Large intestine (tissue), 3 donors: ENCODE data around the gene MAML3. TPM values are rescaled to one million over a fixed set of nuclear protein-coding genes. Genes with fewer than 3 reads are reported as not detected.

Source experiments
- DNase-seq, 2 donors: peaks; one replicate each; pipeline versions ENCODE4 v3.0.0 to v3.0.0-alpha.2; 2013
- H3K27ac ChIP-seq: one replicate; pipeline ENCODE4 v1.5.1; 2013; ENCODE audit warnings: low read length
- H3K27me3 ChIP-seq: 2 replicates; pipeline ENCODE4 v1.6.1; 2013; ENCODE audit warnings: low read length; ENCODE audit not compliant: control insufficient read depth, insufficient read depth
- H3K36me3 ChIP-seq: 2 replicates; pipeline ENCODE4 v1.6.1; 2013; ENCODE audit warnings: low read length; ENCODE audit not compliant: control insufficient read depth, insufficient read depth
- H3K4me1 ChIP-seq: one replicate; pipeline ENCODE4 v1.6.1; 2013; ENCODE audit warnings: low read length; ENCODE audit not compliant: control insufficient read depth, insufficient read depth
- H3K4me3 ChIP-seq: one replicate; pipeline ENCODE4 v1.5.1; 2013; ENCODE audit warnings: low read length
- H3K9me3 ChIP-seq: one replicate; pipeline ENCODE4 v1.6.1; 2013; ENCODE audit warnings: mild to moderate bottlenecking, low read depth, low read length, moderate library complexity; ENCODE audit not compliant: control insufficient read depth
- WGBS: methylation state at CpG from one replicate; pipeline ENCODE4 v1.1.5; 2013; ENCODE audit warnings: low lambda C conversion rate; ENCODE audit not compliant: insufficient coverage; 5-methylcytosine and 5-hydroxymethylcytosine counted together
- polyA plus RNA-seq: library from polyadenylated mRNA; unstranded; fragments of 120-200 nt; gene quantifications from one replicate; pipeline ENCODE4 v1.2.1, GENCODE V29; 2013

Gene MAML3
- polyA plus RNA-seq, 1 donor = 10.6 TPM

GRCh38 chr4:139968831-139969230 is 185.2 kb downstream of the MAML3 start:
- Histone ChIP-seq H3K27me3 (no peaks in the 10 kb centered on the region), H3K36me3 (no peaks in the 10 kb centered on the region), H3K9me3 (no peaks in the 10 kb centered on the region), H3K27ac (no peak overlapping the region), H3K4me1 (no peaks in the 10 kb centered on the region), H3K4me3 (no peak overlapping the region)
- no CpG with 5 or more reads among the region's 3 CpGs for WGBS
- no peak for DNase-seq

GRCh38 chr4:139966383-139966782 is 187.6 kb downstream of the MAML3 start:
- Histone ChIP-seq H3K27me3 (no peaks in the 10 kb centered on the region), H3K9me3 (no peaks in the 10 kb centered on the region), H3K4me3 (no peak overlapping the region), H3K4me1 (no peaks in the 10 kb centered on the region), H3K27ac (no peak overlapping the region), H3K36me3 (no peaks in the 10 kb centered on the region)
- DNase-seq = no peak
- WGBS = 80% methylated on average over 1 of the region's 4 CpGs

- H3K36me3 ChIP-seq = no peaks in the 10 kb centered on the region
- H3K9me3 ChIP-seq = no peaks in the 10 kb centered on the region
- DNase-seq = no peak
- no peaks in the 10 kb centered on the region for H3K4me1 ChIP-seq
- WGBS = no CpG with 5 or more reads among the region's 1 CpG
- H3K4me3 ChIP-seq = no peak overlapping the region
- no peaks in the 10 kb centered on the region for H3K27me3 ChIP-seq
- H3K27ac ChIP-seq = no peak overlapping the region
Measured at GRCh38 chr4:139965789-139966188, 188.2 kb downstream of the MAML3 start.

GRCh38 chr4:139963708-139964107 is 190.3 kb downstream of the MAML3 start:
- WGBS = no CpG with 5 or more reads among the region's 1 CpG
- Histone ChIP-seq H3K9me3 (no peaks in the 10 kb centered on the region), H3K27me3 (no peaks in the 10 kb centered on the region), H3K27ac (no peak overlapping the region), H3K4me1 (no peaks in the 10 kb centered on the region), H3K4me3 (no peak overlapping the region), H3K36me3 (no peaks in the 10 kb centered on the region)
- no peak for DNase-seq

GRCh38 chr4:139962130-139962684 is 191.8 kb downstream of the MAML3 start:
- H3K4me1 ChIP-seq = no peaks in the 10 kb centered on the region
- no peak for DNase-seq
- 83% methylated on average over 1 of the region's 2 CpGs for WGBS
- H3K27ac ChIP-seq = no peak overlapping the region
- no peaks in the 10 kb centered on the region for H3K36me3 ChIP-seq
- H3K4me3 ChIP-seq = no peak overlapping the region
- H3K27me3 ChIP-seq = no peaks in the 10 kb centered on the region
- H3K9me3 ChIP-seq = no peaks in the 10 kb centered on the region

- Histone ChIP-seq H3K27ac (no peak overlapping the region), H3K9me3 (no peaks in the 10 kb centered on the region), H3K4me1 (no peaks in the 10 kb centered on the region), H3K27me3 (no peaks in the 10 kb centered on the region), H3K36me3 (no peaks in the 10 kb centered on the region), H3K4me3 (no peak overlapping the region)
- WGBS = 69% methylated on average over 4 of the region's 6 CpGs
- DNase-seq = no peak
Measured at GRCh38 chr4:139961344-139961946, 192.5 kb downstream of the MAML3 start.

- H3K27ac ChIP-seq = no peak overlapping the region
- no peaks in the 10 kb centered on the region for H3K4me1 ChIP-seq
- WGBS = no CpG with 5 or more reads among the region's 4 CpGs
- no peaks in the 10 kb centered on the region for H3K36me3 ChIP-seq
- no peaks in the 10 kb centered on the region for H3K27me3 ChIP-seq
- H3K4me3 ChIP-seq = no peak overlapping the region
- DNase-seq = no peak
- H3K9me3 ChIP-seq = no peaks in the 10 kb centered on the region
Measured at GRCh38 chr4:139959396-139959795, 194.6 kb downstream of the MAML3 start.

GRCh38 chr4:139958739-139959098 is 195.3 kb downstream of the MAML3 start:
- no peak for DNase-seq
- no peaks in the 10 kb centered on the region for H3K36me3 ChIP-seq
- H3K27ac ChIP-seq = no peak overlapping the region
- no peak overlapping the region for H3K4me3 ChIP-seq
- no peaks in the 10 kb centered on the region for H3K4me1 ChIP-seq
- WGBS = no CpG with 5 or more reads among the region's 3 CpGs
- no peaks in the 10 kb centered on the region for H3K9me3 ChIP-seq
- H3K27me3 ChIP-seq = no peaks in the 10 kb centered on the region

GRCh38 chr4:139957986-139958738 is 195.8 kb downstream of the MAML3 start:
- Histone ChIP-seq H3K4me1 (no peaks in the 10 kb centered on the region), H3K27ac (no peak overlapping the region), H3K36me3 (no peaks in the 10 kb centered on the region), H3K4me3 (no peak overlapping the region), H3K27me3 (no peaks in the 10 kb centered on the region), H3K9me3 (no peaks in the 10 kb centered on the region)
- 95% methylated on average over 3 of the region's 4 CpGs for WGBS
- DNase-seq = no peak

- Histone ChIP-seq H3K4me3 (no peak overlapping the region), H3K36me3 (no peaks in the 10 kb centered on the region), H3K4me1 (no peaks in the 10 kb centered on the region), H3K9me3 (no peaks in the 10 kb centered on the region), H3K27ac (no peak overlapping the region), H3K27me3 (no peaks in the 10 kb centered on the region)
- no peak for DNase-seq
- no CpG with 5 or more reads among the region's 2 CpGs for WGBS
Measured at GRCh38 chr4:139957065-139957464, 196.9 kb downstream of the MAML3 start.
